ENCODE measurements around the gene FADD. TPM values are rescaled to one million over a fixed set of nuclear protein-coding genes. Genes with fewer than 3 reads are reported as not detected.
A peak's percentile ranks its signal among the peaks of the same experiment; 100 is the strongest.

The FADD gene
- polyA plus RNA-seq, 5 donors: 11.2 to 17.1 (median 12.5) TPM

DNA sequence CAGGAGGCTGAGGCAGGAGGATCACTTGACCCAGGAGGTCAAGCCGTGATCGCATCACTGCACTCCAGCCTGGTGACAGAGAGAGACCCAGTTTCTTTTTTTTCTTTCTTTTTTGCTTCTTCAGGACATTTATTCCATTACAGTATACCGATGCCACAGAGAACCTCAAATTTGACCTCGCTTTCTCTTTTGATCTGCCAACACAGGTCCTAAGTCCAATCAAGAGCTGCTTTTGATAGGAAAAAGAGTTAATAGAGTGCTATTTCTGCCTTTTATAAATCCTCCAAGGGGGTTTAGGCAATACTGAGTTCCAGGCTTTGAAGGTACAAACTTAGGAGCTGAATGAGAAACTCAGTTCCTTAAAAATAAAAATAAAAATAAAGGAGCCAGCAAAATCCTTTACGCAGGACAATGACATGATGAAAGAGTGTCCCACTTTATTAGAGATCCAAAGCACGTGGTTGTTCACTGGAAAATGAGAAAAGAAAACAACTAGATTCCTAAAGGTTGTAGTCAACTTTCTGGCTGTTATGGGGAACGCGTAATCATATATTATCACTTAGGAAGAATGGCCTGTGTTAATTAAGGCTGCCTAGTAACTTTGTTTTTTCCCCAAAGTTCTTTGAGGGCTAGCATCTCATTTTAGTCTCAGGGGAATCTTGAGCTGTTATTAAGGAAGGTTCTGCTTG, 27.2 kb downstream of the FADD start:
- DNase-seq: no peak

DNA sequence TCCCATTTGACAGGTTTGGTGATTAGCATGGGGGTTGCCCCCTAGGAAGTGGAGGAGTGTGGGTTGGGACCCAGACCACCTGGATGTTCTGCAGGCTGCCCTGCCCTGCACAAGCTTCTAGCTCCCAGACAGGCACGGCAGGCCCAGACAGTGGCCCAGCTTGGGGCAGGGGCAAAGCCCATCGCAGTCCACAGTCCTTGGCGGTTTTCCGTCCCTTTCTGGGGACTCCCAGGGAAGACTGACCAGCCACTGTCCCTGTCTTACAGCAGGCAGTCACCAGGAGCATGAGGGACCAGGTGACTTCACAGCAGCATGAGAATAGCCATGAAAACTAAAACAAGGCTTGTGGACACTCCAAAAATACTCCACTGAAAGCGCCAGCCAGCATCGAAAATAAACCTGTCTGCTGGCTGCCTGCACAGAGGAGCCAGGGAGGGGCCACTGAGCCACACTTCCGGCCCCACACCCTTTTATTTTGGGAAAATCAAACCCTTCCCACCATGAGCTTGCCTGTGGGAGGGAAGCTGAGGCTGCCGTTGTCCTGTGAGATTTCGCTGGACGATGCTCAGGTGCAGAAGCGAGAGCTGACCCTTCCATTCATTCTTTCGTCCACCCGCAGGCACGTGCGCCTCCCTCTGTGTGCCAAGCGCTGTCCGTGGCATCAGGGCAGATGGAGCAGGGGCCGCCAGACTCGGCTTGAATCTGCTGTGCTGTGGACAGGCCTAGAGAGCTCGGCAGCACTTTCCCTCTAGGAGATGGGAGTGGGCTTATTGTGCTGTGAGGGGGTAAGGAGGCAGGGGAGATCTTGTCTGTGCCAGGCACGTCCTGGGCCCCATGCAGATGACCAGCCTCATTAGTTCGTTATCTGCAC, 28.0 kb downstream of the FADD start:
- DNase-seq: no peak

GRCh38 chr11:70233034-70233433, 29.9 kb downstream of the FADD start:
- DNase-seq: no peak

- DNase-seq: no peak
Observed at GRCh38 chr11:70233511-70233934, 30.4 kb downstream of the FADD start.

GRCh38 chr11:70233962-70234361, 30.9 kb downstream of the FADD start:
- no peak for DNase-seq

GRCh38 chr11:70240337-70240736, 37.2 kb downstream of the FADD start:
- no peak for DNase-seq

DNA sequence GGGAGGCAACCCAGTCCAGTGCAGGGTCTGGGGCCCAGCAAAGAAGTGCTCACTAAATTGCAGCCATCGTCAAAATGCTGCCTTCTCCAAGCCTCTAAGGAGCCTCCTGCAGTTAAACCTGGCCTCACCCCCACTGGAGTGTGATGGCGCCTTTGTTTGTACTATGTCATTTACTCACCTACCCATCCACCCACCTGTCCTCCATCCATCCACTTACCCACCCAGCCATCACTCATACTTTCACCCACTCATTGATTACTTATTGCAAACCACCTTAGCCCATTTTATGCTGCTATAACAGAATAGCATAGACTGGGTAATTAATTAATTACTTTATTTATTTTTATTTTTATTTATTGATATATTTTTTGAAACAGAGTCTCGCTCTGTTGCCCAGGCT, 38.6 kb downstream of the FADD start:
- no peak for DNase-seq

DNA sequence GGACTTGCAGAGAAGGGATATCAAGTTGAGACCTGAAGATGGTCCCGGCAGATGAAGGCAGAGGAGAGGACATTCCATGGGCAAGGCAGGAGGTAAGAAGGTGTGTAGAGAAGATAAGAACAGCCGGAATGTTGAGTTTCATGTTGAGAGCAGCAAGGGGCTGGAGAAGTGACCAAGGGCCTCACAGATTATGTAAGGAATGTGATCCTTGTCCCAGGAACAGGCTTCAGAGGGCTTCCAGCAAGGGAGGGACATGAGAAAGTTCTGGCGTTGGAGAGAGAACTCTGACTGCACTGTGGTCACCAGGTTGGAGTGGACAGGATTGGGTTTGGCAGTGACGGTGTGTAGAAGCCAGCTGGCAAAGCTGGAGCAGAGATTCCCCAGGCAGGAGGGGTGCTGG, 39.8 kb downstream of the FADD start:
- no peak for DNase-seq

- DNase-seq: no peak
Observed at GRCh38 chr11:70243912-70244652, 41.0 kb downstream of the FADD start.

- no peak for DNase-seq
Observed at GRCh38 chr11:70244698-70245097, 41.6 kb downstream of the FADD start.

DNA sequence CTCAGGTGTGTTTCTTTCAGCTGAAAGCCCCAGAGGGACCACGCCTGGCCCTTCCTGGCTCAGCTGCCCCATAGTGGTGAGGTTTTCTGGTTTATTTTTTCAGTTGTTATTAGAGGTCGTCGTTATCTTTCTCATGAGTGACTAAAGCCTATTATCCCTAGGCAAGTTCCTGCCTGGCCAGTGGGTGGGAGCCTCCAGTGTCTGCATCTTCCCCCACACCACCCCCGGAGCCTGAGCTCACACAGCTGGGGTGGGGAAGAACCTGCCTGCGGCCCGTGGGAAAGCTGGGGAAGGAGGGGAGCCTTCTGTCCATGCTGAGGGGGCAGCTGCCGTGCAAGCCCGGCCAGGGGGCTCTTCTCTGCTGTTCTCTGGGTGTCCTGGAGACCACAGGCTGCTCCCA, 43.1 kb downstream of the FADD start:
- no peak for DNase-seq

GRCh38 chr11:70247042-70247709, 44.1 kb downstream of the FADD start:
- DNase-seq: no peak

- DNase-seq: no peak
Observed at GRCh38 chr11:70247710-70248072, 44.6 kb downstream of the FADD start.

GRCh38 chr11:70250876-70251658, 48.0 kb downstream of the FADD start:
- peak in 1 of 2 donors; percentile 7 for DNase-seq

DNA sequence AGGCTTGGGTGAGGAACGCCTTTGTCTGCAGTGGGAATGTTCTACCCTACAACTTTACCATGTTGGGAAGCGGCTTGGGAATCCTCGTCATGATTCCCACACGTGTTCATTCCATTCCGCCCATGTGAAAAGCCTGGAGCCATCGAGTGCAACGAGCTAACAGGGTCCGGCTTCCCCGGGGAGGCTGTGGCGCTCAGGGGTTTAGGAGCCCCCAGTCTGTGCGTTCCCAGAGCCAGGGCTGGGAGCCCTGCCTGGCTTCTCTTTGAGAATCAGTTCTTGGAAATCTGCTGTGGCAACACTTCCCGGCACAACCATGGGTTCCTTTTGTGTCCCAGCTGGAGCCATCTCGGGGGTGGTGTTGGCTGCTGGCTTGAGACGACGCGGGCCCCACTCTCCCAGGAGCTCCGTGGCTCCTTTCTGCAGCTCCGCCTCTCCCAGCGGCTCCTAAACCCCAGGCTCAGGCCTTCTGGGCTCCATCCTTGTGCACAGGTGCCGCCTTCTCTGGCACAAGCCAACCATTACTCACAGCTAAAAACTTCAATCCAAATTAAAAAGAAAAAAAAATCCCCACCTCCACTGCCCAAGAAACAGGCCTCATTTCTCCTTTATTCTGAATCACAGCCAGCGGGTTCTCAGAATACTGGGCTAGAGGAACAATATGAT, 48.7 kb downstream of the FADD start:
- DNase-seq: no peak

- no peak for DNase-seq
Observed at GRCh38 chr11:70252844-70253243, 49.7 kb downstream of the FADD start.

GRCh38 chr11:70255477-70256116, 52.5 kb downstream of the FADD start:
- DNase-seq: no peak

All from right lung (tissue), 5 donors.